Fibroblast of skin of left biceps (primary cell): ENCODE data around the gene ADGRL2.

ENCODE experiments used
- DNase-seq, 2 experiments: peaks; one replicate each; pipeline ENCODE4 v3.0.0-alpha.2; 2013; ENCODE audit warnings: low read depth in 2 of 2

The ADGRL2 gene

DNA sequence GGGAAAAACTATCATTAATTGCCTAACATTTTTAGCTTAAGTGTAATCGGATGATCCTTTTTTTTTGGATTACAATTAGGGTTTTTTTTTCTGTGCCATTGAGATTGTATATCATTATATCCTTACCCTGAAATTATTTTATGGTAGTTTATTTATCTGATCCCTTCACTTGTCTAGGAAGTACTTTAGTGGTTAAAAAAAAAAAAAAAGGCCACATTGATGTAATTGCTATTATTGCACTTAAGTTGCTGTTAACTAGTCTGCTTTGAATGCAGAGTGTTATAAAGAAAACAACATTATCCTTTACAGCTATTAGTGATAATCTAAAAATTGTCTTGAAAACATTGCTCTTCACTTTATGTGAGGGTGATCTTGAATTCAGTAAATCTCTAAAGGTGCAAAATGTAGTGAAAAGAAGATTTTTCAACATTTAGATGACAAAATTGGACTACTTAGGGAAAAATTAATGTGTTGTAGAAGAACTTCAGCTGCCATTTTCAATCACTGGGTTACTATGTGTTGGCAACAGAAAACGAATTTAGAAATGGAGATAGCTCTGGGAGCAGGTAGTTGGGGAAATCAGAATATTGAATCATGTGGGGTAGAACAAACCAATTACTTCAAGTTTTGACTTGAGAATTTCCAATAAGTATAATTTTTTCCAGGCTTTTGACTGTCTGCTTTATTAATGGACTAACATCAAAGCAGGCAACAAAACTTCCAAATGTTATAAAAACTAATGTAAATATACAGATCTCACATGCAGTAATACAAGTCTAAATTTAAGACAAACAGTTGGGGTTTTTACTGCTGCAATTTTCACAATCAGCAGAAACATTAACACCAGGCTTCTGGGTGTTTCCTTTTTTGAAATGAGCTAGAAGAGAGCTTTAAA is 5.0 kb downstream of the ADGRL2 start:
- no peak for DNase-seq

DNA sequence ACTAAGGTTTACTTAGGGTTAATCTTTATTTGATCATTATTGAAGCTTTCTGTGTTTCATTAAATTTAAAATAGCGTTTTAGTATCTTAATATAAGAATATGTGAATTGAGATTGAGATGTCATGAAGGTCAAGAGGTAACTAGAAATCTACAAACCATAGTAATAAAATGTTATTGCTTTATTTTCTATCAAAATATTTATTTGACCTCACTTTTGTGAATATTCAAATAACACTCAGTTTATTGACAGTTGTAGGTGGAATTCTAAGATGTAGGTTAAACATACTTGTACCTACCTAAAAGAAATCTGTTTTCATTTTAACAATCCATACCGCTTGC is 5.7 kb downstream of the ADGRL2 start:
- DNase-seq: no peak

DNA sequence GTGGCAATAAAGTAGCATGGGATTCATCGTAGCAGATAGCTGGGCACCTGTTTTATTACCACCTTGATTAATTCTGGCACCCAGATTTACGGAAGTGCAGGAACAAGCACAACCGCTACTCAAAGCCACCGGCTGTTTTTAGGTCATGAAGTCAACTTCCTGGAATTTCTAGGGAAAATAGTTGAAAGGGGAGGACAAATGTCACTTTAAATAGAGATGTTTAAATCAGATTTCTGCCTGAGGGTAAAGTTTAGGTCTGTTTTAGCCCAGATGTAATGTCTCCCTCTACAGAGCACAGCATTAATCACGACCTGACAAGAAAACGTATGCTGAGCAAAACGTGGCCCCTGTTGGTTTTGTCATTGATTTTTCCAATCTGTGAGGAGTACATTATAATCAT is 8.0 kb downstream of the ADGRL2 start:
- no peak for DNase-seq

DNA sequence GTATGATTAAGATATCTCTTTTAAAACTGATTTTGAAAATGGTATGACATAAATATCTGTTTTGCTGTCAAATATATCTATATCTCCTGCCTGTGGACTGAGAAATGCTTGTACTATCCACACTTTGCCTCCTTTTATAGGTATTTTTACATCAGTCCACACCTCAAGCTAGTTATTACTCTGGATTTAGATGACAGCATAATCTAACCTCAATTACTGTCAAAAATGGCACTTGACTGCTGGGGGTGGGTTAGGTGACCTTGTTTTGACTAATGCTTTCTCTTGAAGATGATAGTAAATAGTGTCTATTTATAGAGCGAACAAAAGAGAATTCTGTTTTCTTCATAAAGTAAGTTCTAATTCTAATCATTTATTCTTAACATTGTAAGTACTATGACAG is 9.1 kb downstream of the ADGRL2 start:
- no peak for DNase-seq

DNA sequence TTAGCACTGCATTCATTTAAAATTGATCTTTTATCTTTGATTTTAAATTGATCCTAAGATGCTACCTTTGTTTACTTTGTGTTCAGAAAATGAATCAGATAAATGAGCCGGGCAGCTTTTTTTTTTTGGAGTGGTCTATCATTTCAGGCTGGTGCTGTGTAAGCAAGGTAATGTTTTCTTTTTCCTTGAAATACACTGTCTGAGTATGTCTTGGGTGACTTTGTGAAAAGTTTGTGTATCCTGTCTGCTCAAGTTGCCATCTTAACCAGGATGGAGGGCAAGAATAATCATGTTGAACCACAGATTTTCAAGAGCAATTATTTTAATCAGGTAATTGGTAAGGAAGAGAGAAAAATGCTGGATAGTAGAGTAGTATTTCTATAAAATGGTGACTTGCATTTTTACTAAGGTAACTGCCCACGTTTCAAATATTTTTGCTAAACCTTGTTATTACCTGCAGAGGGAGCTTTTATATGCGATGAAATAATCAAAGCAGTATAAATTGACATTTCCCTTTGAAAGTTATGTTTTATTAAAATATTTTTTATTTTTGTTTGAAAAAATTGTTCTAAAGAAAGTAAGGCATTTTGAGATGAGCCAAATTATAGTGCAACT is 11.1 kb downstream of the ADGRL2 start:
- no peak for DNase-seq

DNA sequence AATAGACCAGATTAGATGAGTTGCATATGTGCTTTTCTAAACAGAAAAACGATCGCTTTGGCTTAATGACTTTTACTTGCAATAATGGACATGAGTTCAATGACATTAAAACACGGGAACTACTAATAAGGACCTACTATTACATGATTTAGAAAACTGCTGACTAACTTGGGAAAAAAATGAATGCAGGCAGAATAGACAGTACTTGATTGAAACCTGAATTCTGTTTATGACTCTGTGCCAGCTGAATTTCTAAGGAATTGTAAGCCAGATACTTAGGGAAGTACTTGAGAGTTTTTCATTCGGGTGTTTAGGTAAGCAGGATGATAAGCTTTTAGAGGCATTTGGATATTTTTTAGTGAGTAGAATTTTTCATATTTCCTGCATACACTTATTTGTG is 12.0 kb downstream of the ADGRL2 start:
- no peak for DNase-seq

DNA sequence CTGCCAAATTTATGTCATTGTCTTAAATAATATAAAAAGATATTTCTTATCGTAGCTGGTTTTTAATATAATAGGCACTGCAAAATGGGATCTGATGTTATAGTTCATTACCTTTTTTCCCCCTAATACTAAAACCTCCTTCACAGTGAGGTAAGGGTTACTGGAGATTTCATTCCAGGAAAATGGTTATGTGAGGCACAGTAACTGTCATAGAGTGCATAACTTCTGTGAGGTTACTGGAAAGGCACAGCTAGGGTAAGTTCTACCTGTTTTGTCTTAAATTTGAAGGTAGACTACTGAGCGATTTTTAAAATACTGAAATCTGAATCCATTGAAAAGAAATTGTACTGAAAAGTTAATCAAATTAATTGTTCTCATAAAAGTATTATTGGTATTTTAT is 13.0 kb downstream of the ADGRL2 start:
- no peak for DNase-seq

DNA sequence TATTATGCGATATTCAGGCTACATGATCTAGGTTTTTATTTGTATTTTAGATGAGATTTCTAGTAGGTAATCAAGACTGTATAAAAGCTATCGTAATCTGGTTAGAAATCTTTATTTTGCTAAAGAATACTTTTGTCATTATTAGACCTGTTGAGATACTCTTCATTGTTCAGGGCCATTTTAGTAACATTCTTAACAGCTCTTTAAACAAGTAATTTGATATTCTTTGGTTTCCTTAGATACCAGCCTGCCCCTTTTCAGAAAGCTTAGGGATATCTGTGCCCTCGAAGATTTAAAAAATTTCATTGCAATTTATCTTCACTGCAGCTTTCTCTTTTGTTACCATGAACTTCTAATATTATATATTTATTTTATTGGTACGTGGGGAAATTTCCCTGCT is 18.9 kb downstream of the ADGRL2 start:
- no peak for DNase-seq

DNA sequence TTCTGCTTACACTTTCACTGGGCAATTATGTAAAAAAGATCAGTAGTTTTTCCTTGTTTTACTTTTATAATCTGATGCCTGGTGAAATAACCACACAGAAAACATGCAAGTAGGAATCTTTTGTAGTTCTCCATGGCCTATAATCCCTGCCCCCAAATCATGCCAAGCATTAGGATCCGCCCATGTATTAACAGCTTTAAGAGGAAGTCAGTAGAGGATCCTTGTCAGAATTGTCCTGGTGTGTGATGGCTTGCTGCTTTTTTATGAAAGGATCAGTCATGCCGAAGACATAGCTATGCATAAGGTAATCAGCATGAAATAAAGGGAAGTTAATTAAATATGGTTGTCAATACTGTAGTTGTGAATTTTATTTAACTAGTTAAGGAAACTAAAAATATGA is 20.0 kb downstream of the ADGRL2 start:
- no peak for DNase-seq

DNA sequence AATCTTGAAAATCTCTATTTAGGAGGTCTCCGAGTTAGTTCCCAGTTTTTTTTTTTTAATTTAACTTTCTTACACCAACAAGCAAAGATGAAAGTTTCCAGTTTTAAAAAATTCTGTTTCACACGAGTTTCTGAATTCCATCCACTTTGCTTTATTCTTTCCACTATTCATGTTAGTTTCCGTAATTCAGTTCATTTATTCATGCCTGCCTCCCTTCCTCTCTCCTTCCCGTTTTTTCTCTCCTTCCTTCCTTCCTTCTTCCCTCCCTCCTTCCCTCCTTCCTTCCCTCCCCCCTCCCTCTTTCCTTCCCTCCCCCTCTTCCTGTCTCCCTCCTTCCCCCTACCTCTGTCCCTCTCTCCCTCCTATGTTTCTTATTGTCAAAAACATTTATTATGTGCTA is 22.3 kb downstream of the ADGRL2 start:
- DNase-seq: no peak

DNA sequence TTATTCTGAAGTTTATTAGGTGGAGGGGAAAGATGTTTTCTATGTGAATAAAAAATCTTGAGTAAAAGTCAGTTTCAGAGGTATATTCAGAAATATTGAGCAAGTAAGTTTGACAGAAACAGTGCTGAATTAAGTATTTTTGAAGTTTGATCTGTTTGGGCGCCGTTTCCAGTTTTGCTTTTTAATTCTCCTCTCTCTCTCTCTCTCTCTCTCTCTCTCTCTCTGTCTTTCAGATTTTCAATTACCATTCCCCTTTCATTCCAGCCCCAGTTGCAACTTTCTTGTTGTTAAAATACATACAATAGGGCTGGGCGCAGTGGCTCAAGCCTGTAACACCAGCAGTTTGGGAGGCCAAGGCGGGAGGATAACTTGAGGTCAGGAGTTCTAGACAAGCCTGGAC is 24.0 kb downstream of the ADGRL2 start:
- DNase-seq: no peak

DNA sequence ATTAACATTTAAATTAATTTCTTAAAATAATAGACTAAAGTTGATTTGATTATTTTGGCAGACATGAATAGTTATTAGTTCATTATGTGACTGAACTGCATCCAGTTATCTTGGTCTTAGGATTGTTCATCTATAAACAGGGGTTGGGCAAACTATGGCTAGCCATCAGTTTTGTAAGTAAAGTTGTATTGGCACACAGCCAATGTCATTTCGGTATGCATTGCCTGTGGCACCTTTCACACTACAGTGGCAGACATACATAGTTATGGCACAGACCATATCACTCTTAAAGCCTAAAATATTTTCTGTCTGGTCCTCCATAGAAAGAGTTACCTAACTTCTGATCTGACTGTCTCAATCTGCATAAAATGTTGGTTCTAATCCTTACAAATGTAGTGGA is 27.2 kb downstream of the ADGRL2 start:
- DNase-seq: no peak

DNA sequence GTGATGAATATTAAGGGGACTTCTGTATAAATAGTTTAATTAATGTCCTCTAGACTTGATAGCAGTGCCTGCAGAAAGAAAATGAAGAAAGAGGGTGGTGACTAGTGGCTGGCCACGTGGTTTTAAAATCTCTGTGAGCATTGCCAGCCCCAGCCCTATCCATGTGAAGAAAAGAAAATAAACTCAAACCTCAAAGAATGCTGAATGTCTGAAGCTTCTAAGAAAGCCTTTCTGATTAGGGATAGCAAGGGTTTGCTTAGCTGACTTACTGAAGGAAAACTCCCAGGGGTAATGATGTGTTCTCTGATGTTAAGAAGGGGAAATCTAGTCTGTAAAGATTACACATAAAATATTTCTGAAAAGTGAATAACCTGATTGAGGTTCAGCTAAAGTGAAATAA is 31.8 kb downstream of the ADGRL2 start:
- peak; percentile 66 to 68 for DNase-seq

DNA sequence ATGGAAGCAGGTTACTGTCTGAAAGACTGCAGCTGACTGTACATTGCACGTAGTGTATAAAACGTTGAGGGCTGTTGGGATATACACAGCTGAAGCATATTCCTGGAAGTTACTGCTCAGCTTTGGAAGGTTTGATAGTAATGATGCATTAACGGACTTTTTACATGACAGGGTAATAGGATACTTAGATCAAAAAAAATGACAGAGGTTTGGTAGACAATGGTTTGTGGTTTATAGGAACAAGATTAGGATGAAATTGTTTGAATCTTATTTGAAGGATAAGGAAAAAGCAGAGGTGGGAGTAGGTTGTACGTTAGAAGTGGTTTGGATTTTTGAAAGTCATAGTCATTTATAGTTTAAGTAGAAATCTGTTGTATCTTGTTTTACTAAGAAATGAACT is 33.0 kb downstream of the ADGRL2 start:
- no peak for DNase-seq

DNA sequence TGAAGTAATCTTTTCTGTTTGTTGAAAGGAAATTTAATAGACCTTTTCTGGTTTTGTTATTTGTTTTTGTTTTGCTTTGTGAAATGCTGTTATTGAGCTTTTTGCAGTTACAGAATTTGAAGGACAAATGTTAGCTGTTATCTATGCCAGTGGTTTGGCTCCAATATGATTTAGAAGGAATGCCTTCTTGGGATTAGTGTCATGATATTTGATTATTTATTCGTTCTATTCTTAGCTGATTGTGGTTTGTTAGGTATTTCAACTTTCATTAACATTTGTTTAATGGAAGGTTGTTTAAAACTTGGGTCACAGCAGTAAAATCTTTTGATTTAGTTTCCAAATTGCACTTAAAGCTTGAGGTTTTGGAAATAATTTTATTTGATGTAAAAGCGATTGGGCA is 33.5 kb downstream of the ADGRL2 start:
- no peak for DNase-seq

DNA sequence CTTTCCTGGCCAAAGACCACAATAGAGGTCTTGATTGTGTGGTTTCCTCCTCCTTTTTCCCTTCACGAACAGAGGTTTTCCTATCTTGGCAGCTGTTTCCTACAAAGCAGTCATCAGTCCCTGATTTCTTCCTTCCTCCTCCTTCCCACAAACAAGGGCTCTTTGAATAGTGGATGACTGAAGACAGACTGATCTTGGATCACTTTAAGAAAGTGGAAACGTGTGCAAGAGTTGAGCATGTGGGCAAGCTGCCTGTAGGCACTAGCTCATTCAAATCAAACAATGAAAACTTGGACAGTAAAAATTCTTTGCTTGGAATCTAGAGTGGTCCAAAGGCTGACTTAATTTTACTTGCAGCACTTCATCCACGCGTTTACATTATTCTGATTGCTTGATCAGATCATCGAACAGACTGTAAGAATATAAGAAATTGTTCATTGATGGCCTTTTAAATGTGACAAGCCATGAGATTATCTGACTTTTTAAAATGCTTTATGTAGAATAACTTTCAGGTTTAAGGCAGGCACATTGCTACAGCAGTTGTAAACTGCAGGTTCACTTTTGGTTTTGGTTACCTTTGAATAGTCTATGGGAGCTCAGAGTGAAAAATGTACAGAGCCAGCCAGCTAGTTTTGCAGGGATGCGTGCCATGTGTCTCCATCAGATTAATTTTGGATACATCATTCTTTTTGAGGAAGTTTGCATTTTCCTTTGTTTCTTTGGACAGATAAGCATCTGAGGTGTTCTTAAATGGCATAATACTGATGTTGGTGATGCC is 34.4 kb downstream of the ADGRL2 start:
- no peak for DNase-seq

DNA sequence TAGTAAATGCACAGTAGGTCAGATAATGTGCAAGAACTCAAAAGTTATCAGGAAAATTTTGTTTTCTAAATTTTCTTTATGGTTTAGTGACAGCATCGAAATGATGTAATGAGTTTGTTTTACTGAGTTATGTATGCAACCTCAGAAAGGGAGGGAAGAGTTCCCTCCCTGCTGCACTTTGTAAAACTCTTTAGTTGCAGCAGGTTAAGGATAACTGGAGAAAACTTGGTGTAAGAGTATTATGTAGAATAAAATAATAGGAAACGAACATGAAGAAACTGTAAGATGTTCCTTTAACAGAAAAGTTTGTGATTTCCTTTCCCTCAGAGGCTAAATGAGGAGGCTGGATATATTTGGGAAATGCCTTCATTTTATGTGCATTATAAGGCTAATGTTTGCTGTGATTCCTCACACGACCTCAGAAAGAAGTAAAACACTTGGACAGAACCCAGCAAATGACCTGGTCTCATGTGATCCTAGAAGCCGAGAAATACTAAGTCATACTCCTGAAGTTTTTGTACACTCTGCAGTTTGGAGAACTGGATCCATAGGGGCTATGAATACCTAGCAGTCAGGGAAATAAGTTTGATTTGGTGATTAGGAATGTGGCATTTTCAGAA is 35.4 kb downstream of the ADGRL2 start:
- no peak for DNase-seq

DNA sequence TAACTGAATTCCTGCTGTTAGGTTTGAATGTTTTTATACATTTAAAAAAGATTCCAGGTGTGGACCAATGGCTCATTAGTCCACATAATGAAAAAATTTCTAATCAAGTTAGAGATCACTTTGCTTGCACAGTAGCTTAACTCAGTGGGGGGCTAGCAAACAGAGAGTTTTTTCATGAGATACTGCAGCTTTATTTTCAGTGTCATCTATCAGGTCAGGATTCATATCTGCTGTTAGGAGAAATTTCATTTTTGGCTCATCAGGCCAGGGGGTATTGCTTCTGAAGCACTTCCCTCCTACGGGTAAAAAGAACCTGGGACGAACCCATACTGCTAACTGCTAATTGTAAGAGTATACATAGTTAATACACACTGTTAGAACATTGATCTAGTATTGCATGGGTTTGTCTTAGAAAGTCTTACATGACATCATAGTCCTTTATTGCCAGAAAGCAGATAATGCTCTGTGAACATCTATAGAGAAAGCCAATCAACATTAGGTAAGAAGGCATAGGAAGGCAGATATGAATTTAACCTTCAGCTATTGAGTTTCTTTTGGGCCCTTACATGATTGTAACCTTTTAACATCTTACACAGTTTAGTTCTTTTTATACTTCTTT is 38.0 kb downstream of the ADGRL2 start:
- DNase-seq: no peak

DNA sequence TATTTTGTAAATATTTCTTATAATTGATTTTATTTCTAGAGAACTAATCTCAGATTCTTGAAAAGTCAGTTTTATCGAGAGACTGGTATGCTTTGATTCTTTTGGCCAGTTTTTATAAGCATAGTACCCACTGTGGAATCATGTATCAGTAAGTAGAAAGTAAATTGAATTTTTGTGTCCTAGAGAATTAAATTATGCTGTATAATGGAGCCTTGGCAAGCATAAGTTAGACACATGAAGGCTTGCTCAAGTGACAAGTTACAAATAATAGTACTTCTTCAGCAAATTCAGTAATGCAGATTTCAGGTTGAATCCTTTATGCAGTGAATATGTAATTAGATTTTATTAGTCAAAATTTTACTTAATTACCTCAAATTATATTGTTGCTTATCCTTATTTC is 40.1 kb downstream of the ADGRL2 start:
- no peak for DNase-seq

DNA sequence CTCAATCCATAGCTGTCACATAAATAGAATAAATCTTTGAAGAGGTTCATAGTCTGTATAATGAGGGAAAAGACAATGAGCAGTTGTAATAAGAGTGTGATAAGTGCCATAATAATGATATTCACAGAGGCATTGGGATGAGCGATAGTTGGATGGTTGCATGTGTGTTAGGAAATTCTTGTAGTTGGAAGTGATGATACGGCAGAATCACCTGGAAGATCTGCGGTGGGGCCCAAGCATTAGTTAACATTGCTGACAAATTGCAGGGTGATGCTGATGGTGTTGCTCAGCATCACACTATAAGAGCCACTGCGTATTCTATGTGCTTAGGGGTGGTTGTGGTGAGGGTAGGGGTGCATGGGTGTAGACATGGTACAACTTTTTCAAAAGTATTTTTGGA is 41.1 kb downstream of the ADGRL2 start:
- DNase-seq: no peak

DNA sequence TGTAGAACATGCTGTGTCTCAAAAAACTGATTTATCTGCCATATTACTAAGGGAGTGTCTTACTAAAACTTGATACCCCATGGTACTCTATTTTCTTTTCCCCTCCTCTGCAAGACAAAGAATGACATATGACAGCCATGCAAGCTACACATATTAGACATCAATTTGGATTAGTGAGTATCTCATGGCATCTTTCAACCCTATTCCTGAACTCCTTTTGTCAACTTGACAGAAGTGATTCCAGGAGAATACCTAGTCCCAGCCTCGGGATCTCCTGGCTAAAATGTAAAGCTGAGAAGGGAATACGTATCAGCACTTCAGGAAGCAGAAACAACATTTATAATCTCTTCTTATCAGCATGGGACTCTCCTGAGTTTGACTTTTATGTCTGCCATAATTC is 43.7 kb downstream of the ADGRL2 start:
- DNase-seq: no peak

DNA sequence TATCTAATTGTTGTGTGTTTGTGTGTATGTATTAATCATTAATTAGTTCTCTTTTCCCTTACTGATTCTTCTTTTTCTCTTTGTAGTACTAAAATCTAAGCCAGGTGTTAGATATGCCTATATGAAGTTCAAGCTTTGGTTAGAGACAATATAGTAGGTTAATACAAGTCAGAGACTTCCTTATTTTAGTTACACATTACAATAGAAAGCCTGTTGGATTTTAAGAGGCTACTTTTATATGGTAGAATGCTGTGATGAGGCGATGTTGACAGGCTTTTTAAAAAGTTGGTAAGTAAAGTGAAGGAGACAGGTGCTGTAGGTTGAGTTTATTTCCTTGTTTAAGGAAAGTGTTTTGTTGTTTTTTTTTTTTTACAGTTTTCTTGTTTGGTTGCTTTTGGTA is 45.9 kb downstream of the ADGRL2 start:
- DNase-seq: no peak
